ENCODE results near the gene FAM43B.

The FAM43B gene

GRCh38 chr1:20521960-20522861 lies 30.2 kb upstream of the FAM43B start:
- TF ChIP-seq, protein P1, sequence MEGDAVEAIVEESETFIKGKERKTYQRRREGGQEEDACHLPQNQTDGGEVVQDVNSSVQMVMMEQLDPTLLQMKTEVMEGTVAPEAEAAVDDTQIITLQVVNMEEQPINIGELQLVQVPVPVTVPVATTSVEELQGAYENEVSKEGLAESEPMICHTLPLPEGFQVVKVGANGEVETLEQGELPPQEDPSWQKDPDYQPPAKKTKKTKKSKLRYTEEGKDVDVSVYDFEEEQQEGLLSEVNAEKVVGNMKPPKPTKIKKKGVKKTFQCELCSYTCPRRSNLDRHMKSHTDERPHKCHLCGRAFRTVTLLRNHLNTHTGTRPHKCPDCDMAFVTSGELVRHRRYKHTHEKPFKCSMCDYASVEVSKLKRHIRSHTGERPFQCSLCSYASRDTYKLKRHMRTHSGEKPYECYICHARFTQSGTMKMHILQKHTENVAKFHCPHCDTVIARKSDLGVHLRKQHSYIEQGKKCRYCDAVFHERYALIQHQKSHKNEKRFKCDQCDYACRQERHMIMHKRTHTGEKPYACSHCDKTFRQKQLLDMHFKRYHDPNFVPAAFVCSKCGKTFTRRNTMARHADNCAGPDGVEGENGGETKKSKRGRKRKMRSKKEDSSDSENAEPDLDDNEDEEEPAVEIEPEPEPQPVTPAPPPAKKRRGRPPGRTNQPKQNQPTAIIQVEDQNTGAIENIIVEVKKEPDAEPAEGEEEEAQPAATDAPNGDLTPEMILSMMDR (IDR thresholded peaks at IDR 0.05) = peak; percentile 90
- no peak for TF ChIP-seq ZFX (IDR thresholded peaks at IDR 0.05; ENCODE audit: borderline replicate concordance)
- no peak overlapping the region for H3K27ac ChIP-seq

GRCh38 chr1:20526267-20526666 lies 26.1 kb upstream of the FAM43B start:
- no peak for TF ChIP-seq ZFX (IDR thresholded peaks at IDR 0.05; ENCODE audit: borderline replicate concordance)
- TF ChIP-seq, protein P1 (IDR thresholded peaks at IDR 0.05) = no peak
- H3K27ac ChIP-seq = no peak overlapping the region

DNA sequence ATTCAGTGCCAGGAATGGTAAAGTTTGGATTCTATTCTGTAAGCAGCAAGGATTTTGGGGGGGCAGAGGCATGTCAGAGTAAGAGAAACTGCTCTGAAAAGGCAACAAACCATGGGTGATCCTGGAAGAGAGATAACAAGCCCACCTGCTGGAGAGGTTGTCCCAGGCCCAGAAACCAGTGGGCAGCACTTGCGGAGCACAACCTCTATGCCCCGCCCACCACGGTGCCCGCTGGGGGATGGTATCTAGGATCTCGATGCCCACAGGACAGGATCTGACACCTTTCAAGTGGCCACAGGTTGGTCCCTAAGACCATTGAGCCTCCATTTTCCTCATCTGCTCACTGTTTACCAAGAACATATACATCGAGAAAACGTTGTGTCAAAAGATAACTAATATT lies 24.2 kb upstream of the FAM43B start:
- TF ChIP-seq, protein P1 (IDR thresholded peaks at IDR 0.05) = no peak
- no peak for TF ChIP-seq ZFX (IDR thresholded peaks at IDR 0.05; ENCODE audit: borderline replicate concordance)
- H3K27ac ChIP-seq = no peak overlapping the region

GRCh38 chr1:20530306-20530705 lies 22.1 kb upstream of the FAM43B start:
- H3K27ac ChIP-seq = no peak overlapping the region

DNA sequence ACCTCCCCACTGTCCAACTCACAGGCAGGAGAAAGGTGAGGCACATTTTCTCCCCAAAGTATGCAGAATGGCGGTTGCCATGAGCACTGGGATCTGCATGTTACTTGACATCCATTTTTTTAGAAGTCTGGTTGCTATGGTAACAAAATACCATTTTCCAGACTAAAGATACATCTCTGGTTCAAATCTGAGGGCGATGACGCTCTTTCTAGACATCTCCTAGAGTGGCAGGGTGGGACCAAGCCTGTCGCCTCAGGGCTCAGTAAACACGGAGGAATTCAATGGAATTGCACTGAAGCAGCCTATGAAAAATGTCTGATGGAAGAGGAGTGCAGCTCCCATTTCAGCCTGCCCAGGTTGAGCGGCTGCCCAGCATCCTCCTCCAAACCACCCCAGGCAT lies 21.5 kb upstream of the FAM43B start:
- H3K27ac ChIP-seq = no peak overlapping the region

More at GRCh38 chr1:20530306-20530705, 22.1 kb upstream of the FAM43B start:
- TF ChIP-seq ZFX (IDR thresholded peaks at IDR 0.05; ENCODE audit: borderline replicate concordance) = no peak
- TF ChIP-seq, protein P1 (IDR thresholded peaks at IDR 0.05) = no peak

DNA sequence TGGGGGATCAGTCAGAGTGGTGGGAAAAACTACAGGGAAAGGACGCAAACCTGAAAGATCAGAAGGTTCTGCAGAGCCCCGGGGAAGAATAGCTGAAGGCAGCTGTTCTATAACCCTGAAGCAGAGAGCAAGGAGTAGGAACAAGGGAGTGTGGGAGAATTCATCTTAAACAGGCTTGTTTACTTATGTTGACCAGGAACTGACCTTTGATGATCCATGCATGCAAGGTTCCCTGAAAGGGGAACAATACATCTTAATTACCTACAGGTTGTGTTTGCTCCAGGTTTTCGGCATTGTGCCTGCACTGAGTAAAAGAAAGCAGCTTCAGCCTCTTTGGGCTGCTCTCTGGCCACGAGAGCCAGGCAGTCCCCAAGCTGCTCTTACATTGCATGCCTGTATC lies 18.7 kb upstream of the FAM43B start:
- TF ChIP-seq ZFX (IDR thresholded peaks at IDR 0.05; ENCODE audit: borderline replicate concordance) = no peak
- TF ChIP-seq, protein P1 (IDR thresholded peaks at IDR 0.05) = no peak
- no peak overlapping the region for H3K27ac ChIP-seq

More for the DNA sequence above, 21.5 kb upstream of the FAM43B start:
- TF ChIP-seq, protein P1 (IDR thresholded peaks at IDR 0.05) = no peak
- TF ChIP-seq ZFX (IDR thresholded peaks at IDR 0.05; ENCODE audit: borderline replicate concordance) = no peak

All from 22Rv1 (cell line).